Sigmoid colon (tissue), 4 donors: ENCODE measurements around the gene MAP3K21.

ENCODE experiments used
- EP300 ChIP-seq, 4 donors: sonication (generic); formaldehyde crosslinking; IDR thresholded peaks; one replicate each; pipeline ENCODE4 v1.6.1; 2017; ENCODE audit warnings: antibody characterized with exemption in 4 of 4
- POLR2A ChIP-seq, 2 donors: fragments of 450-650 bp; IDR thresholded peaks; one replicate each; pipeline ENCODE4 v1.6.1; 2016; ENCODE audit warnings: antibody characterized with exemption in 2 of 2, mild to moderate bottlenecking in 2 of 2, moderate library complexity in 2 of 2
- POLR2AphosphoS5 ChIP-seq, 4 donors: sonication (generic); formaldehyde crosslinking; IDR thresholded peaks; one replicate each; pipeline ENCODE4 v1.6.1; 2017; ENCODE audit warnings: antibody characterized with exemption in 4 of 4
- TF ChIP-seq, protein P1 (sequence below), 4 experiments: fragments of 450-650 bp in 3 of 4; fragments of 200-600 bp in 1 of 4; IDR thresholded peaks; one replicate each; pipeline ENCODE4 v1.5.1; 2016 to 2019; ENCODE audit warnings: antibody characterized with exemption in 4 of 4, mild to moderate bottlenecking in 3 of 4, moderate library complexity in 2 of 4

DNA sequence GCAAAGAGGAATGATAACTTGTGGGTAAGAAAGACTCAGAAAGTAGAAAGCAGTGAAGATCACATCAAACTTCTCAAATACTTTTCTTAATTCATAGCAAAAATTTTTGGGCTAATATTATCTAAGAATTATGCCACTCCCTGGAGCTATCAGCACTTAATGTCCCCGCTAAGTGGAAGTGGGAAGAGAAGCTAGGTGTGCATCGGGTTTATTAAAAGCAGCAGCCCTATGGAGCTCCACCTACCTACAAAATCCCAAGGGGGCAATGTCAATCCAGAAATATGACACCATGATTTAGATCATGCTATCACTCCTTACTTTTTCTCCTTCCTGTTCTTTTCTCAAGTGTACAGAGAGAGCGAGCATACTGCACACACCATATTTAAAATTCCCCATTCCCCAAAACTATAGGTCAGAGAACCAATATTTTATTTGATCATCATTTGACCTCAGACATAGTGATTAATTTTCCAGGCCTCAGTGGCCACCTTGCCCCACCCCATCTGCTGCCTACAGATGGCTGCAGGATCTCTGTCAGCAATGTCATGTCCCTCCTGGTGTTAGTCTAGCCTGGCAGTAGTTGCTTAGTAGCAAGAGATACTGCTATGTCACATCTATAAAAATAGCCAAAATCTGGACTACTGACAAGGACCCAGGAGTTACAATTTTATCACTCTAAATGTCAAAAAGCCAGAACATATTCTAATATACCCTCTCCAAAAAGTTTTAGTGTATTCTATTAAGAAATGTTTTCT, 66.6 kb downstream of the MAP3K21 start:
- TF ChIP-seq POLR2AphosphoS5 (IDR thresholded peaks at IDR 0.05), result no peak
- TF ChIP-seq, protein P1, sequence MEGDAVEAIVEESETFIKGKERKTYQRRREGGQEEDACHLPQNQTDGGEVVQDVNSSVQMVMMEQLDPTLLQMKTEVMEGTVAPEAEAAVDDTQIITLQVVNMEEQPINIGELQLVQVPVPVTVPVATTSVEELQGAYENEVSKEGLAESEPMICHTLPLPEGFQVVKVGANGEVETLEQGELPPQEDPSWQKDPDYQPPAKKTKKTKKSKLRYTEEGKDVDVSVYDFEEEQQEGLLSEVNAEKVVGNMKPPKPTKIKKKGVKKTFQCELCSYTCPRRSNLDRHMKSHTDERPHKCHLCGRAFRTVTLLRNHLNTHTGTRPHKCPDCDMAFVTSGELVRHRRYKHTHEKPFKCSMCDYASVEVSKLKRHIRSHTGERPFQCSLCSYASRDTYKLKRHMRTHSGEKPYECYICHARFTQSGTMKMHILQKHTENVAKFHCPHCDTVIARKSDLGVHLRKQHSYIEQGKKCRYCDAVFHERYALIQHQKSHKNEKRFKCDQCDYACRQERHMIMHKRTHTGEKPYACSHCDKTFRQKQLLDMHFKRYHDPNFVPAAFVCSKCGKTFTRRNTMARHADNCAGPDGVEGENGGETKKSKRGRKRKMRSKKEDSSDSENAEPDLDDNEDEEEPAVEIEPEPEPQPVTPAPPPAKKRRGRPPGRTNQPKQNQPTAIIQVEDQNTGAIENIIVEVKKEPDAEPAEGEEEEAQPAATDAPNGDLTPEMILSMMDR (IDR thresholded peaks at IDR 0.05), result no peak
- TF ChIP-seq POLR2A (IDR thresholded peaks at IDR 0.05), result no peak
- TF ChIP-seq EP300 (IDR thresholded peaks at IDR 0.05), result no peak
